ENCODE results near the gene TRAF5.
"Not testable (repeated sequence)": the region's sequence is repeated elsewhere in the genome, so short reads cannot be mapped to it uniquely, and the experiment has no call there.

TRAF5 gene

GRCh38 chr1:211343607-211344006, 17.0 kb downstream of the TRAF5 start:
- H3K27me3 ChIP-seq (replicated peaks; ENCODE audit: control insufficient read depth, insufficient read depth, low read length, poor library complexity, severe bottlenecking): no peaks in the 10 kb centered on the region
- H3K4me3 ChIP-seq (ENCODE audit: insufficient read depth, low read depth, low read length, poor library complexity, severe bottlenecking): no peak overlapping the region
- peaks cover 32% of the 10 kb centered on the region for H3K4me1 ChIP-seq (ENCODE audit: control insufficient read depth, insufficient read depth, low read length, poor library complexity, severe bottlenecking)
- no peak overlapping the region for H3K27ac ChIP-seq (ENCODE audit: insufficient read depth, low read length, poor library complexity, severe bottlenecking)
- peaks cover 6% of the 10 kb centered on the region for H3K36me3 ChIP-seq (ENCODE audit: control insufficient read depth, insufficient read depth, low read length)
- DNase-seq: no peak
- H3K9me3 ChIP-seq (ENCODE audit: control insufficient read depth, low read length): no peaks in the 10 kb centered on the region

DNA sequence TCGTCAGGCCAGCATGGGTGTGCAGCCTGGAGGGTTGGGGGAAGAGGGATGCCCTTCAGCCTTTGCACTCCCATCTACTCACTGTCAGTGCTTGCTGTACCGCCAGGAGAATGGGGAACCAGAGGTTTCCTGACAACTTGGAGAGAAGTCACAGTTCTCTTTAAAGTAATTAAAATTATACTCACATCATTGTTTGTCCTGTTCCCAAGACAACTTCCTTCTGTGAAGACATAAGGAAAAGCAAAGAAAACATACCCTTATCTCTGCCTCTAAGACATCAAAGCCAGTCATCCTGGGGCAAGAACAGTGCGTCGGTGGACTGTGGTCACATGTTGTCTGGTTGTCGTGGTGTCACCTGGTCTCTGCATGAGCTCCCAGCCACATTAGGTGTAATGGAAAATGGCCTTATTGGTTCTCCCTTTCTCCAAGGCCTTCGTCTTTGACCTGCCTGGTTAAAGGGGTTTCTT, 17.6 kb downstream of the TRAF5 start:
- H3K4me3 ChIP-seq (ENCODE audit: insufficient read depth, low read depth, low read length, poor library complexity, severe bottlenecking): no peak overlapping the region
- DNase-seq: no peak
- no peak overlapping the region for H3K27ac ChIP-seq (ENCODE audit: insufficient read depth, low read length, poor library complexity, severe bottlenecking)
- H3K9me3 ChIP-seq (ENCODE audit: control insufficient read depth, low read length): no peaks in the 10 kb centered on the region
- H3K36me3 ChIP-seq (ENCODE audit: control insufficient read depth, insufficient read depth, low read length): peaks cover 6% of the 10 kb centered on the region
- peaks cover 27% of the 10 kb centered on the region for H3K4me1 ChIP-seq (ENCODE audit: control insufficient read depth, insufficient read depth, low read length, poor library complexity, severe bottlenecking)
- H3K27me3 ChIP-seq (replicated peaks; ENCODE audit: control insufficient read depth, insufficient read depth, low read length, poor library complexity, severe bottlenecking): no peaks in the 10 kb centered on the region

DNA sequence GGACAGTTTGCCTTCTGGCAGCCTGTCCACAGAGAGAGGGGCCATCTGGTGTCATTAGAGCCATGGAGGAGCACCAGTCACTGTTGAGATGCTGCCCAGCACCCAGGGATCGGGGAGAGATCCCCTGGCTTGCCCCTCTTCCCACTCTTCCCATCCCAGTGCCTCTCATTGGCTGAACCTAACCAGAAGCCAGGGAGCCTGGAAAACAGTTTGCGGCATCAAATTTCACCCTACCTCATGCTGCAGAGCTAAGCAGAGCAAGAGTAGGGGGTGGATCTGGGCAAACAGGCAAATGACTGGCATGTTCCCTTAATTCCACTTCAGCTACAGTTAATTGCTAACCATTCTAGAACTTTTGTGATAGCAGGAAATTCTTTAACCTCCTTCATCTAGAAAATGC, 19.1 kb downstream of the TRAF5 start:
- Histone ChIP-seq H3K27me3 (replicated peaks; ENCODE audit: control insufficient read depth, insufficient read depth, low read length, poor library complexity, severe bottlenecking) (no peaks in the 10 kb centered on the region), H3K27ac (ENCODE audit: insufficient read depth, low read length, poor library complexity, severe bottlenecking) (no peak overlapping the region), H3K36me3 (ENCODE audit: control insufficient read depth, insufficient read depth, low read length) (peaks cover 6% of the 10 kb centered on the region), H3K4me1 (ENCODE audit: control insufficient read depth, insufficient read depth, low read length, poor library complexity, severe bottlenecking) (peaks cover 18% of the 10 kb centered on the region), H3K4me3 (ENCODE audit: insufficient read depth, low read depth, low read length, poor library complexity, severe bottlenecking) (no peak overlapping the region), H3K9me3 (ENCODE audit: control insufficient read depth, low read length) (no peaks in the 10 kb centered on the region)
- DNase-seq: no peak

- Histone ChIP-seq H3K4me3 (ENCODE audit: insufficient read depth, low read depth, low read length, poor library complexity, severe bottlenecking) (no peak overlapping the region), H3K36me3 (ENCODE audit: control insufficient read depth, insufficient read depth, low read length) (peaks cover 6% of the 10 kb centered on the region), H3K27me3 (replicated peaks; ENCODE audit: control insufficient read depth, insufficient read depth, low read length, poor library complexity, severe bottlenecking) (no peaks in the 10 kb centered on the region), H3K4me1 (ENCODE audit: control insufficient read depth, insufficient read depth, low read length, poor library complexity, severe bottlenecking) (peaks cover 25% of the 10 kb centered on the region), H3K27ac (ENCODE audit: insufficient read depth, low read length, poor library complexity, severe bottlenecking) (no peak overlapping the region), H3K9me3 (ENCODE audit: control insufficient read depth, low read length) (no peaks in the 10 kb centered on the region)
- DNase-seq: no peak
Measured at GRCh38 chr1:211347077-211347844, 20.6 kb downstream of the TRAF5 start.

- no peaks in the 10 kb centered on the region for H3K27me3 ChIP-seq (replicated peaks; ENCODE audit: control insufficient read depth, insufficient read depth, low read length, poor library complexity, severe bottlenecking)
- peaks cover 6% of the 10 kb centered on the region for H3K36me3 ChIP-seq (ENCODE audit: control insufficient read depth, insufficient read depth, low read length)
- DNase-seq: no peak
- H3K4me1 ChIP-seq (ENCODE audit: control insufficient read depth, insufficient read depth, low read length, poor library complexity, severe bottlenecking): peaks cover 32% of the 10 kb centered on the region
- H3K4me3 ChIP-seq (ENCODE audit: insufficient read depth, low read depth, low read length, poor library complexity, severe bottlenecking): no peak overlapping the region
- no peak overlapping the region for H3K27ac ChIP-seq (ENCODE audit: insufficient read depth, low read length, poor library complexity, severe bottlenecking)
- H3K9me3 ChIP-seq (ENCODE audit: control insufficient read depth, low read length): no peaks in the 10 kb centered on the region
Measured at GRCh38 chr1:211348547-211348946, 21.9 kb downstream of the TRAF5 start.

- Histone ChIP-seq H3K4me1 (ENCODE audit: control insufficient read depth, insufficient read depth, low read length, poor library complexity, severe bottlenecking) (peaks cover 42% of the 10 kb centered on the region), H3K9me3 (ENCODE audit: control insufficient read depth, low read length) (no peaks in the 10 kb centered on the region), H3K36me3 (ENCODE audit: control insufficient read depth, insufficient read depth, low read length) (peaks cover 6% of the 10 kb centered on the region), H3K4me3 (ENCODE audit: insufficient read depth, low read depth, low read length, poor library complexity, severe bottlenecking) (no peak overlapping the region), H3K27ac (ENCODE audit: insufficient read depth, low read length, poor library complexity, severe bottlenecking) (no peak overlapping the region), H3K27me3 (replicated peaks; ENCODE audit: control insufficient read depth, insufficient read depth, low read length, poor library complexity, severe bottlenecking) (no peaks in the 10 kb centered on the region)
- DNase-seq: no peak
Measured at GRCh38 chr1:211349741-211350140, 23.1 kb downstream of the TRAF5 start.

DNA sequence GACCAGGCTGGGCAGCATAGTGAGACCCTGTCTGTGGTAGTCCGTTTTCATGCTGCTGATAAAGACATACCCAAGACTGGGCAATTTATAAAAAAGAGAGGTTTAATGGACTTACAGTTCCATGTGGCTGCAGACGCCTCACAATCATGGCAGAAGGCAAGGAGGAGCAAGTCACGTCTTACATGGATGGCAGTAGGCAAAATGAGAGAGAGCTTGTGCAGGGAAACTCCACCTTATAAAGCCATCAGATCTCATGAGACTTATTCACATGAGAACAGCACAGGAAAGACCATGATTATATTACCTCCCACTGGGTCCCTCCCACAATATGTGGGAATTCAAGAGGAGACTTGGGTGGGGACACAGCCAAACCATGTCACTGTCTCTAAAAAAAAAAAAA, 25.4 kb downstream of the TRAF5 start:
- not testable (repeated sequence) for H3K27me3 ChIP-seq (replicated peaks; ENCODE audit: control insufficient read depth, insufficient read depth, low read length, poor library complexity, severe bottlenecking); H3K36me3 ChIP-seq (ENCODE audit: control insufficient read depth, insufficient read depth, low read length); DNase-seq; H3K4me3 ChIP-seq (ENCODE audit: insufficient read depth, low read depth, low read length, poor library complexity, severe bottlenecking); H3K9me3 ChIP-seq (ENCODE audit: control insufficient read depth, low read length)
- Histone ChIP-seq H3K4me1 (ENCODE audit: control insufficient read depth, insufficient read depth, low read length, poor library complexity, severe bottlenecking) (peaks cover 33% of the 10 kb centered on the region), H3K27ac (ENCODE audit: insufficient read depth, low read length, poor library complexity, severe bottlenecking) (peak overlapping the region; percentile 22)

DNA sequence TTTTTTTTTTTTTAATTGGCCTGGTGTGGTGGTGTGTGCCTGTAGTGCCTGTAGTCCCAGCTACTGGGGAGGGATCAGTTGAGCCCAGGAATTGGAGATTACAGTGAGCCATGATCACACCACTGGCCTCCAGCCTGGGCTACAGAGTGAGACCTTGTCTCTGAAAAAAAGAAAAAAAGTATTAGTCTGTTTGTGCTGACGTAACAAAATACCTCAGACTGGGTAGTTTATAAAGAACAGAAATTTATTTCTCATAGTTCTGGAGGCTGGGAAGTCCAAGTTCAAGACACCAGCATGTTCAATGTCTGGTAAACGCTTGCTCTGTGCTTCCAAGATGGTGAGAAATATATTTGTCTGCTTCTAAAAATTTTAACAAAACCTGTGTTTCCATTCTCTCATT, 25.8 kb downstream of the TRAF5 start:
- H3K27me3 ChIP-seq (replicated peaks; ENCODE audit: control insufficient read depth, insufficient read depth, low read length, poor library complexity, severe bottlenecking): no peaks in the 10 kb centered on the region
- H3K4me1 ChIP-seq (ENCODE audit: control insufficient read depth, insufficient read depth, low read length, poor library complexity, severe bottlenecking): peaks cover 33% of the 10 kb centered on the region
- no peaks in the 10 kb centered on the region for H3K9me3 ChIP-seq (ENCODE audit: control insufficient read depth, low read length)
- DNase-seq: no peak
- peak overlapping the region; percentile 9 for H3K4me3 ChIP-seq (ENCODE audit: insufficient read depth, low read depth, low read length, poor library complexity, severe bottlenecking)
- peaks cover 6% of the 10 kb centered on the region for H3K36me3 ChIP-seq (ENCODE audit: control insufficient read depth, insufficient read depth, low read length)
- H3K27ac ChIP-seq (ENCODE audit: insufficient read depth, low read length, poor library complexity, severe bottlenecking): no peak overlapping the region

DNA sequence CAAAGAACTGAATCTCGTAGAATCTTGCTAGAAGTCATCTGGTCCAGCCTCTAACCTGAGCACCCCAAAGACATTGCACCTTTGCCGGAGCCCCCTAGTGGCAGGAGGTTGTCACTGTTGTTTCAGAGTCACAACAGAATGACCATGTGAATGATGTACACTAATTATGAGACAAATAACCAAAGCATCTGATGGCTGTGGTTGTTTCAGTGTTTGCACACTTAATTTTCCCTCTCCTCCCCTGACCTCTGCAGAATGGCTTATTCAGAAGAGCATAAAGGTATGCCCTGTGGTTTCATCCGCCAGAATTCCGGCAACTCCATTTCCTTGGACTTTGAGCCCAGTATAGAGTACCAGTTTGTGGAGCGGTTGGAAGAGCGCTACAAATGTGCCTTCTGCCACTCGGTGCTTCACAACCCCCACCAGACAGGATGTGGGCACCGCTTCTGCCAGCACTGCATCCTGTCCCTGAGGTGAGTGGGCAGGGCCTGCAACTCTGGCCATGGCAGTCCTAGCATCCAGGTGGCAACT, 26.4 kb downstream of the TRAF5 start:
- peak; percentile 22 to 48 (median 27) for DNase-seq
- Histone ChIP-seq H3K4me1 (ENCODE audit: control insufficient read depth, insufficient read depth, low read length, poor library complexity, severe bottlenecking) (peaks cover 29% of the 10 kb centered on the region), H3K27ac (ENCODE audit: insufficient read depth, low read length, poor library complexity, severe bottlenecking) (peak overlapping the region; percentile 36), H3K4me3 (ENCODE audit: insufficient read depth, low read depth, low read length, poor library complexity, severe bottlenecking) (peak overlapping the region; percentile 9), H3K27me3 (replicated peaks; ENCODE audit: control insufficient read depth, insufficient read depth, low read length, poor library complexity, severe bottlenecking) (no peaks in the 10 kb centered on the region), H3K36me3 (ENCODE audit: control insufficient read depth, insufficient read depth, low read length) (peaks cover 12% of the 10 kb centered on the region), H3K9me3 (ENCODE audit: control insufficient read depth, low read length) (no peaks in the 10 kb centered on the region)

GRCh38 chr1:211353562-211354212, 27.1 kb downstream of the TRAF5 start:
- Histone ChIP-seq H3K27ac (ENCODE audit: insufficient read depth, low read length, poor library complexity, severe bottlenecking) (peak overlapping the region; percentile 36), H3K27me3 (replicated peaks; ENCODE audit: control insufficient read depth, insufficient read depth, low read length, poor library complexity, severe bottlenecking) (no peaks in the 10 kb centered on the region), H3K4me1 (ENCODE audit: control insufficient read depth, insufficient read depth, low read length, poor library complexity, severe bottlenecking) (peaks cover 29% of the 10 kb centered on the region), H3K4me3 (ENCODE audit: insufficient read depth, low read depth, low read length, poor library complexity, severe bottlenecking) (peak overlapping the region; percentile 13), H3K36me3 (ENCODE audit: control insufficient read depth, insufficient read depth, low read length) (peaks cover 12% of the 10 kb centered on the region), H3K9me3 (ENCODE audit: control insufficient read depth, low read length) (no peaks in the 10 kb centered on the region)
- DNase-seq: no peak

Data from effector memory CD4-positive, alpha-beta T cell (primary cell).